Measurements from ENCODE around the gene STARD10.

DNA sequence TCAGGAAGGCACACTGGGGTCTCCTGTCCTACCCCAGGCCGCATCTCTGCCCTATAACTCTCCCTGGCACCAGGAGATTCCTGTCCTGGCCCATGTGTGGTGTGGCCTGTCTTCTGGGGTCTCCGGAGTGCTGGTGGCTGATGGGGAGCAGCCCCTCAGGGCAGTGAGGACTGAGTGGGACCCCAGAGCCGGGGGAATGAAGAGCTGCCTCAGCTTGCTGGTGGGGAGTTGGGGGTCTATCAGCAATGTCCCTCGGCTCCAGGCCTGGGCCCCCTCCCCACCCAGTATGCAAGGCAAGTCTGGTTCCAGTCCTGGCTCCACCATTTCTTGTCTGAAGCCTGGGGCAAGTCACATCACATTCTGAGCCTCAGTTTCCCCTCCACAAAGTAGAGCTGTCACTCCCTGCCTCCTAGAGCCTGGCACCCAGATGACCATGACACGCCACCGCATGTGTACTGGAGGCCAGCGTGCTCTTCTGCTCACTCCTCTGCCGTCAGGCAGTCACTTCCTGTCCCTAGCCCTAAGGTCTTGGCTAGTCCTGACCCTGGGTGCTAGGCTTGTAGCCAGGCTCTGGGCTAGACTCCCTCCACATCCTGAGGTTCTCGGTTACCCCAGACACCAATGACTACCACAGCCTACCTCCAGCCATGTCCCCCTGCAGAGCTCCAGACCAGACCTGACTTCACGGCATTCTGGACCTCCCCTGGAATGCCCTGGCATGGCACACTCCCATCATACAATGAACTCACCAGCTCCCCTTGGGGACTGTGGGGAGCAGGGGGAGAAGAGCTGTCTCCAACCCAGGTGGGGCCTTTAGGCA lies 54.4 kb downstream of the STARD10 start:
- no peak for TF ChIP-seq POLR2AphosphoS5 (IDR thresholded peaks at IDR 0.05; ENCODE audit: low read depth, low read length)
- TF ChIP-seq TAF1 (IDR thresholded peaks at IDR 0.05; ENCODE audit: borderline replicate concordance, insufficient read depth, low read length) = no peak
- TF ChIP-seq, protein P1, sequence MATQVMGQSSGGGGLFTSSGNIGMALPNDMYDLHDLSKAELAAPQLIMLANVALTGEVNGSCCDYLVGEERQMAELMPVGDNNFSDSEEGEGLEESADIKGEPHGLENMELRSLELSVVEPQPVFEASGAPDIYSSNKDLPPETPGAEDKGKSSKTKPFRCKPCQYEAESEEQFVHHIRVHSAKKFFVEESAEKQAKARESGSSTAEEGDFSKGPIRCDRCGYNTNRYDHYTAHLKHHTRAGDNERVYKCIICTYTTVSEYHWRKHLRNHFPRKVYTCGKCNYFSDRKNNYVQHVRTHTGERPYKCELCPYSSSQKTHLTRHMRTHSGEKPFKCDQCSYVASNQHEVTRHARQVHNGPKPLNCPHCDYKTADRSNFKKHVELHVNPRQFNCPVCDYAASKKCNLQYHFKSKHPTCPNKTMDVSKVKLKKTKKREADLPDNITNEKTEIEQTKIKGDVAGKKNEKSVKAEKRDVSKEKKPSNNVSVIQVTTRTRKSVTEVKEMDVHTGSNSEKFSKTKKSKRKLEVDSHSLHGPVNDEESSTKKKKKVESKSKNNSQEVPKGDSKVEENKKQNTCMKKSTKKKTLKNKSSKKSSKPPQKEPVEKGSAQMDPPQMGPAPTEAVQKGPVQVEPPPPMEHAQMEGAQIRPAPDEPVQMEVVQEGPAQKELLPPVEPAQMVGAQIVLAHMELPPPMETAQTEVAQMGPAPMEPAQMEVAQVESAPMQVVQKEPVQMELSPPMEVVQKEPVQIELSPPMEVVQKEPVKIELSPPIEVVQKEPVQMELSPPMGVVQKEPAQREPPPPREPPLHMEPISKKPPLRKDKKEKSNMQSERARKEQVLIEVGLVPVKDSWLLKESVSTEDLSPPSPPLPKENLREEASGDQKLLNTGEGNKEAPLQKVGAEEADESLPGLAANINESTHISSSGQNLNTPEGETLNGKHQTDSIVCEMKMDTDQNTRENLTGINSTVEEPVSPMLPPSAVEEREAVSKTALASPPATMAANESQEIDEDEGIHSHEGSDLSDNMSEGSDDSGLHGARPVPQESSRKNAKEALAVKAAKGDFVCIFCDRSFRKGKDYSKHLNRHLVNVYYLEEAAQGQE (IDR thresholded peaks at IDR 0.05; ENCODE audit: insufficient read depth in 1 of 2, low read depth in 2 of 2, low read length in 2 of 2) = no peak
- no peak for TF ChIP-seq SIN3A (IDR thresholded peaks at IDR 0.05; ENCODE audit: borderline replicate concordance, insufficient read depth, low read length)
- no peak for TF ChIP-seq FOXP2 (optimal IDR thresholded peaks at IDR 0.05; ENCODE audit: borderline replicate concordance, extremely low read depth, extremely low read length, insufficient read depth)

Data from PFSK-1 (cell line).